ENCODE data around the gene SLIT3.

The SLIT3 gene

DNA sequence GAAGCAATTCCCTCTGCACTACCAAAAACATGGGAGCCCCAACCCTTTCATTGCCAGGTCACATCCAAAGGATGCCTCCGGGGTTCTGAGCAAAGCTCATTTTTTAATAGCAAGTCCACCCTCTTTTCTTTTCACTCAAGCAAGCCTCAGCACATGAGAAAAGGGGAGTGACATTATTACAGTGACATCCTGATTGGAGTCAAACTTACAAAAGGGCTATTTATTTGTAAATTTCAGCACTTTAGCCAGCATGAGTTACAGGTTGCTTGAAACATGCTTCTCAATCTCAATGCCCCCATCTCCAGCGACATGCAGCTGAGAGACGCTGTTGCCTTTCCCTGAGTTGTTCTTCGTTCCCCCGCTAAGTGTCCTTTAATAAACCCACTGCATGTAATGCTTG is 483.3 kb downstream of the SLIT3 start:
- Histone ChIP-seq H3K27ac (replicated peaks) (no peak overlapping the region), H3K27me3 (ENCODE audit: insufficient read depth, poor library complexity, severe bottlenecking) (peaks cover 2% of the 10 kb centered on the region), H3K4me3 (replicated peaks; ENCODE audit: insufficient read depth, low read length) (no peak overlapping the region)
- DNase-seq (ENCODE audit: low read depth in 1 of 2, low spot score in 1 of 2): no peak
- TF ChIP-seq, protein P1, sequence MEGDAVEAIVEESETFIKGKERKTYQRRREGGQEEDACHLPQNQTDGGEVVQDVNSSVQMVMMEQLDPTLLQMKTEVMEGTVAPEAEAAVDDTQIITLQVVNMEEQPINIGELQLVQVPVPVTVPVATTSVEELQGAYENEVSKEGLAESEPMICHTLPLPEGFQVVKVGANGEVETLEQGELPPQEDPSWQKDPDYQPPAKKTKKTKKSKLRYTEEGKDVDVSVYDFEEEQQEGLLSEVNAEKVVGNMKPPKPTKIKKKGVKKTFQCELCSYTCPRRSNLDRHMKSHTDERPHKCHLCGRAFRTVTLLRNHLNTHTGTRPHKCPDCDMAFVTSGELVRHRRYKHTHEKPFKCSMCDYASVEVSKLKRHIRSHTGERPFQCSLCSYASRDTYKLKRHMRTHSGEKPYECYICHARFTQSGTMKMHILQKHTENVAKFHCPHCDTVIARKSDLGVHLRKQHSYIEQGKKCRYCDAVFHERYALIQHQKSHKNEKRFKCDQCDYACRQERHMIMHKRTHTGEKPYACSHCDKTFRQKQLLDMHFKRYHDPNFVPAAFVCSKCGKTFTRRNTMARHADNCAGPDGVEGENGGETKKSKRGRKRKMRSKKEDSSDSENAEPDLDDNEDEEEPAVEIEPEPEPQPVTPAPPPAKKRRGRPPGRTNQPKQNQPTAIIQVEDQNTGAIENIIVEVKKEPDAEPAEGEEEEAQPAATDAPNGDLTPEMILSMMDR (IDR thresholded peaks at IDR 0.05; ENCODE audit: insufficient read depth, low read length): no peak
- TF ChIP-seq GABPA (IDR thresholded peaks at IDR 0.05; ENCODE audit: low read depth): no peak
- TF ChIP-seq, protein P2, sequence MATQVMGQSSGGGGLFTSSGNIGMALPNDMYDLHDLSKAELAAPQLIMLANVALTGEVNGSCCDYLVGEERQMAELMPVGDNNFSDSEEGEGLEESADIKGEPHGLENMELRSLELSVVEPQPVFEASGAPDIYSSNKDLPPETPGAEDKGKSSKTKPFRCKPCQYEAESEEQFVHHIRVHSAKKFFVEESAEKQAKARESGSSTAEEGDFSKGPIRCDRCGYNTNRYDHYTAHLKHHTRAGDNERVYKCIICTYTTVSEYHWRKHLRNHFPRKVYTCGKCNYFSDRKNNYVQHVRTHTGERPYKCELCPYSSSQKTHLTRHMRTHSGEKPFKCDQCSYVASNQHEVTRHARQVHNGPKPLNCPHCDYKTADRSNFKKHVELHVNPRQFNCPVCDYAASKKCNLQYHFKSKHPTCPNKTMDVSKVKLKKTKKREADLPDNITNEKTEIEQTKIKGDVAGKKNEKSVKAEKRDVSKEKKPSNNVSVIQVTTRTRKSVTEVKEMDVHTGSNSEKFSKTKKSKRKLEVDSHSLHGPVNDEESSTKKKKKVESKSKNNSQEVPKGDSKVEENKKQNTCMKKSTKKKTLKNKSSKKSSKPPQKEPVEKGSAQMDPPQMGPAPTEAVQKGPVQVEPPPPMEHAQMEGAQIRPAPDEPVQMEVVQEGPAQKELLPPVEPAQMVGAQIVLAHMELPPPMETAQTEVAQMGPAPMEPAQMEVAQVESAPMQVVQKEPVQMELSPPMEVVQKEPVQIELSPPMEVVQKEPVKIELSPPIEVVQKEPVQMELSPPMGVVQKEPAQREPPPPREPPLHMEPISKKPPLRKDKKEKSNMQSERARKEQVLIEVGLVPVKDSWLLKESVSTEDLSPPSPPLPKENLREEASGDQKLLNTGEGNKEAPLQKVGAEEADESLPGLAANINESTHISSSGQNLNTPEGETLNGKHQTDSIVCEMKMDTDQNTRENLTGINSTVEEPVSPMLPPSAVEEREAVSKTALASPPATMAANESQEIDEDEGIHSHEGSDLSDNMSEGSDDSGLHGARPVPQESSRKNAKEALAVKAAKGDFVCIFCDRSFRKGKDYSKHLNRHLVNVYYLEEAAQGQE (IDR thresholded peaks at IDR 0.05; ENCODE audit: insufficient replicate concordance, low read depth): no peak
- no peak for TF ChIP-seq SPI1 (IDR thresholded peaks at IDR 0.05; ENCODE audit: borderline replicate concordance, low read depth)
- TF ChIP-seq POLR2AphosphoS5 (IDR thresholded peaks at IDR 0.05; ENCODE audit: low read depth): no peak

DNA sequence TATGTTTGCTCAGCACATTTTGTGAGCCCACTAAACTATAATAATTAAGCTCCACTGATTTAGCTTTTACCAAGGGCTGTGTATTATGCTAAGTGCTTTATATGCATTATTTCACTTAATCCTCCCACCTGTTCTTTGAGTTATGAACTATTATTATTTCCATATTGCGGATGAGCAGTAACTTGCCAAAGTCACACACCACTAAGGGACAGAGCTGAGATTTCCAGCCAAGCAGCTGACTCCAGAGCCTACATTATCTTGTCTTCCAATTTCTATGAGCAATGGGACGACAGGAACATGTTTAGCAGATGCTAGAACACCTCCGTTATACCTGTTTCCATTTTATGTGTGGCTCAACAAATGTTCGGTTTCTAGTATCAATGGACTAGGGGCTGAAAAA is 484.3 kb downstream of the SLIT3 start:
- TF ChIP-seq POLR2AphosphoS5 (IDR thresholded peaks at IDR 0.05; ENCODE audit: low read depth): no peak
- no peak for TF ChIP-seq GABPA (IDR thresholded peaks at IDR 0.05; ENCODE audit: low read depth)
- no peak for TF ChIP-seq SPI1 (IDR thresholded peaks at IDR 0.05; ENCODE audit: borderline replicate concordance, low read depth)
- TF ChIP-seq, protein P2 (IDR thresholded peaks at IDR 0.05; ENCODE audit: insufficient replicate concordance, low read depth): no peak
- TF ChIP-seq, protein P1 (IDR thresholded peaks at IDR 0.05; ENCODE audit: insufficient read depth, low read length): no peak
- peaks cover 2% of the 10 kb centered on the region for H3K27me3 ChIP-seq (ENCODE audit: insufficient read depth, poor library complexity, severe bottlenecking)
- DNase-seq (ENCODE audit: low read depth in 1 of 2, low spot score in 1 of 2): no peak
- no peak overlapping the region for H3K27ac ChIP-seq (replicated peaks)
- no peak overlapping the region for H3K4me3 ChIP-seq (replicated peaks; ENCODE audit: insufficient read depth, low read length)

DNA sequence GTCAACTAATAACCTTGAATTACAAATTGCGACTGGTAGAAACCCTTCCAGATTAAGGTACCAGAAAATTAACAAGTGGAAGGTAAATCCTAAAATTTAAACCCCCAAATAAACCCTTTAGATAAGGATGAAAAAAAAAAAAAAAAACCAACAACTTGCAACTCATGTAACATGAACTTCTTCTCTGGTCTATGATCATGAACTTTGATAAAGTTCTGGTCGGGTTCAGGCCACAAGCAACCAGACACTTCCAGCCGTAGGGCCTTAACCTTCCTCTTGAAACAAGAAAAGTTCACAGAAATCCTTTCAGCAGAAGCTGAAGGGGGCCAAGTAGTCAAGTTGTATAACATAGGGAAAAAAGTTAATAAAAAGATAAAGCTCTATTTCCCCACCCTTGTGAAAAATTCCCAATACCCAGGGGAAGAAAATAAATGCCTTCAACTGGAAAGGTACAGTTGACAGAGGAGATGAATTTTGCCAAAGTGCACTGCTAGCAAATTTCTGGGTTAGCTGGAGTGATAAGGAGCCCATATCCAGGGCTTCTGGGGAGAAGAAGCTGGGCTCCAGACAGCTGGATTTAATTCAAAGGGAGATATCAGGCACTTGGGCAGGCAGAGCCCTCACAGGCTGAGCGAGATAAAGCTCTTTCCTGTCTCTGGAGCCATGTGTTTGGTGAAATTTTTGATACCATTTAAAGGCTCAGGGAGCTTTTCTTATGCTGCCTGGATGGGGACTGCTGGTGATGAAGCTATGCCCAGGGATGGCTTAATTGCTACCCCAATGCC is 487.6 kb downstream of the SLIT3 start:
- TF ChIP-seq, protein P1 (IDR thresholded peaks at IDR 0.05; ENCODE audit: insufficient read depth, low read length): no peak
- TF ChIP-seq SPI1 (IDR thresholded peaks at IDR 0.05; ENCODE audit: borderline replicate concordance, low read depth): no peak
- no peak for TF ChIP-seq GABPA (IDR thresholded peaks at IDR 0.05; ENCODE audit: low read depth)
- no peak for TF ChIP-seq POLR2AphosphoS5 (IDR thresholded peaks at IDR 0.05; ENCODE audit: low read depth)
- TF ChIP-seq, protein P2 (IDR thresholded peaks at IDR 0.05; ENCODE audit: insufficient replicate concordance, low read depth): no peak
- Histone ChIP-seq H3K27ac (replicated peaks) (no peak overlapping the region), H3K27me3 (ENCODE audit: insufficient read depth, poor library complexity, severe bottlenecking) (peaks cover 2% of the 10 kb centered on the region), H3K4me3 (replicated peaks; ENCODE audit: insufficient read depth, low read length) (no peak overlapping the region)
- DNase-seq (ENCODE audit: low read depth in 1 of 2, low spot score in 1 of 2): no peak
